ENCODE data around the gene ANK2. TPM values are rescaled to one million over a fixed set of nuclear protein-coding genes. Genes with fewer than 3 reads are reported as not detected.
"Not testable (repeated sequence)": the region's sequence is repeated elsewhere in the genome, so short reads cannot be mapped to it uniquely, and the experiment has no call there.

ANK2 gene
- total RNA-seq, 2 donors from 2014 or later: 21.3 to 81.6 TPM

GRCh38 chr4:113064244-113064643 lies 14.8 kb downstream of the ANK2 start:
- no peak for TF ChIP-seq CTCF (IDR thresholded peaks at IDR 0.05)
- Histone ChIP-seq H3K27ac (no peak overlapping the region), H3K9me3 (no peaks in the 10 kb centered on the region), H3K4me3 (no peak overlapping the region), H3K4me1 (ENCODE audit: control insufficient read depth in 1 of 2, low read depth in 2 of 2) (no peaks in the 10 kb centered on the region), H3K27me3 (replicated peaks; ENCODE audit: insufficient read depth) (no peaks in the 10 kb centered on the region), H3K36me3 (no peaks in the 10 kb centered on the region)
- DNase-seq (ENCODE audit: low spot score): no peak
- no peak for ATAC-seq (ENCODE audit: insufficient number of reproducible peaks, low FRiP score, low read depth)

- DNase-seq (ENCODE audit: low spot score) (no peak), ATAC-seq (ENCODE audit: insufficient number of reproducible peaks, low FRiP score, low read depth) (no peak)
- Histone ChIP-seq H3K4me1 (ENCODE audit: control insufficient read depth in 1 of 2, low read depth in 2 of 2) (no peaks in the 10 kb centered on the region), H3K9me3 (no peaks in the 10 kb centered on the region), H3K27me3 (replicated peaks; ENCODE audit: insufficient read depth) (no peaks in the 10 kb centered on the region), H3K27ac (no peak overlapping the region), H3K4me3 (no peak overlapping the region), H3K36me3 (no peaks in the 10 kb centered on the region)
- TF ChIP-seq CTCF (IDR thresholded peaks at IDR 0.05): no peak
Observed at GRCh38 chr4:113065629-113066028, 16.2 kb downstream of the ANK2 start.

GRCh38 chr4:113068771-113069170 lies 19.3 kb downstream of the ANK2 start:
- H3K4me3 ChIP-seq; H3K4me1 ChIP-seq (ENCODE audit: control insufficient read depth in 1 of 2, low read depth in 2 of 2); ATAC-seq (ENCODE audit: insufficient number of reproducible peaks, low FRiP score, low read depth); H3K27me3 ChIP-seq (replicated peaks; ENCODE audit: insufficient read depth); H3K27ac ChIP-seq; H3K36me3 ChIP-seq; H3K9me3 ChIP-seq; DNase-seq (ENCODE audit: low spot score): not testable (repeated sequence)

- no peaks in the 10 kb centered on the region for H3K9me3 ChIP-seq
- DNase-seq (ENCODE audit: low spot score) (no peak), ATAC-seq (ENCODE audit: insufficient number of reproducible peaks, low FRiP score, low read depth) (no peak)
- H3K4me3 ChIP-seq: no peak overlapping the region
- no peak overlapping the region for H3K27ac ChIP-seq
- TF ChIP-seq CTCF (IDR thresholded peaks at IDR 0.05): no peak
- no peaks in the 10 kb centered on the region for H3K4me1 ChIP-seq (ENCODE audit: control insufficient read depth in 1 of 2, low read depth in 2 of 2)
- no peaks in the 10 kb centered on the region for H3K36me3 ChIP-seq
- no peaks in the 10 kb centered on the region for H3K27me3 ChIP-seq (replicated peaks; ENCODE audit: insufficient read depth)
Observed at GRCh38 chr4:113069212-113069892, 19.9 kb downstream of the ANK2 start.

- Histone ChIP-seq H3K36me3 (no peaks in the 10 kb centered on the region), H3K4me3 (no peak overlapping the region), H3K27ac (no peak overlapping the region), H3K27me3 (replicated peaks; ENCODE audit: insufficient read depth) (no peaks in the 10 kb centered on the region), H3K9me3 (no peaks in the 10 kb centered on the region), H3K4me1 (ENCODE audit: control insufficient read depth in 1 of 2, low read depth in 2 of 2) (no peaks in the 10 kb centered on the region)
- ATAC-seq (ENCODE audit: insufficient number of reproducible peaks, low FRiP score, low read depth): no peak
- DNase-seq (ENCODE audit: low spot score): no peak
- no peak for TF ChIP-seq CTCF (IDR thresholded peaks at IDR 0.05)
Observed at GRCh38 chr4:113070755-113071154, 21.3 kb downstream of the ANK2 start.

GRCh38 chr4:113071274-113071673 lies 21.8 kb downstream of the ANK2 start:
- H3K27ac ChIP-seq: no peak overlapping the region
- H3K9me3 ChIP-seq: no peaks in the 10 kb centered on the region
- no peak for TF ChIP-seq CTCF (IDR thresholded peaks at IDR 0.05)
- no peak for ATAC-seq (ENCODE audit: insufficient number of reproducible peaks, low FRiP score, low read depth)
- H3K4me1 ChIP-seq (ENCODE audit: control insufficient read depth in 1 of 2, low read depth in 2 of 2): no peaks in the 10 kb centered on the region
- H3K4me3 ChIP-seq: no peak overlapping the region
- no peaks in the 10 kb centered on the region for H3K36me3 ChIP-seq
- DNase-seq (ENCODE audit: low spot score): no peak
- H3K27me3 ChIP-seq (replicated peaks; ENCODE audit: insufficient read depth): no peaks in the 10 kb centered on the region
